BLaER1 (cell line): ENCODE results near the gene TGM2.

Experiments used
- H3K27ac ChIP-seq: shearing (Covaris generic); formaldehyde crosslinking; 2 replicates; pipeline ENCODE4 v1.8.1; 2022
- H3K27me3 ChIP-seq: shearing (Covaris generic); formaldehyde crosslinking; 2 replicates; pipeline ENCODE4 v1.8.1; 2022
- H3K36me3 ChIP-seq: shearing (Covaris generic); formaldehyde crosslinking; 2 replicates; pipeline ENCODE4 v1.8.1; 2022
- H3K4me1 ChIP-seq: shearing (Covaris generic); formaldehyde crosslinking; 2 replicates; pipeline ENCODE4 v1.8.1; 2022
- H3K4me2 ChIP-seq: shearing (Covaris generic); formaldehyde crosslinking; 2 replicates; pipeline ENCODE4 v1.8.1; 2022
- H3K4me3 ChIP-seq: shearing (Covaris generic); formaldehyde crosslinking; 2 replicates; pipeline ENCODE4 v1.8.1; 2022
- H3K9ac ChIP-seq: shearing (Covaris generic); formaldehyde crosslinking; 2 replicates; pipeline ENCODE4 v1.8.1; 2022
- H3K9me3 ChIP-seq: shearing (Covaris generic); formaldehyde crosslinking; 2 replicates; pipeline ENCODE4 v1.8.1; 2022
- H4K20me1 ChIP-seq: shearing (Covaris generic); formaldehyde crosslinking; 2 replicates; pipeline ENCODE4 v1.8.1; 2022
- Cebpa-rat ChIP-seq: shearing (Covaris generic); IDR thresholded peaks from 2 replicates; pipeline ENCODE4 v1.8.1; 2022

The TGM2 gene

DNA sequence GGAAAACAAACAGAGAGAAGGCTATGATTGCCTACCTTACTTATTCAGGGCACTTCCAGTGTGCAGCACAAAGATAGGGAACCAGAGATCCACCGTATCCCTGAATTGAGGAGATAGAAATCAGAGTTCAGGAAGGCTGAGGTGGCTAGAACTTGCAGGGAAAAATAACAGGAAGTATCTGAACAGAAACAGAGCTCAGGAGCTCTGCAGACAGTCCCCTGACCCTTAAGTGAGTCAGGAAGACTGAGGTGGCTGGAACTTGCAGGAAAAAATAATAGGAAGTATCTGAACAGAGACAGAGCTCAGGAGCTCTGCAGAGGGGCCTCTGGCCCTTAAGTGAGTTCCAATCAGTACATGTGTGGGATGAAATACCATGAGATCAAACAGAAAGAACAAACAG is 66.1 kb downstream of the TGM2 start:
- Histone ChIP-seq H4K20me1 (no peaks in the 10 kb centered on the region), H3K4me2 (no peak overlapping the region), H3K27me3 (no peaks in the 10 kb centered on the region), H3K9me3 (0 out of 2 replicates have a peak, but pooled peaks cover 4% of the 10 kb centered on the region), H3K9ac (no peak overlapping the region), H3K4me3 (no peak overlapping the region), H3K36me3 (no peaks in the 10 kb centered on the region), H3K4me1 (peaks cover 16% of the 10 kb centered on the region), H3K27ac (no peak overlapping the region)
- no peak for TF ChIP-seq Cebpa-rat

- Histone ChIP-seq H3K9ac (no peak overlapping the region), H3K27me3 (no peaks in the 10 kb centered on the region), H3K27ac (peak overlapping the region; percentile 20; the same call in 1 of the 2 replicates), H3K36me3 (peaks cover 31% of the 10 kb centered on the region), H3K4me3 (no peak overlapping the region), H4K20me1 (no peaks in the 10 kb centered on the region), H3K4me2 (no peak overlapping the region; the same call in 1 of the 2 replicates), H3K4me1 (peaks cover 21% of the 10 kb centered on the region), H3K9me3 (no peaks in the 10 kb centered on the region)
- no peak for TF ChIP-seq Cebpa-rat
Measured at GRCh38 chr20:38095017-38095686, 69.9 kb downstream of the TGM2 start.

DNA sequence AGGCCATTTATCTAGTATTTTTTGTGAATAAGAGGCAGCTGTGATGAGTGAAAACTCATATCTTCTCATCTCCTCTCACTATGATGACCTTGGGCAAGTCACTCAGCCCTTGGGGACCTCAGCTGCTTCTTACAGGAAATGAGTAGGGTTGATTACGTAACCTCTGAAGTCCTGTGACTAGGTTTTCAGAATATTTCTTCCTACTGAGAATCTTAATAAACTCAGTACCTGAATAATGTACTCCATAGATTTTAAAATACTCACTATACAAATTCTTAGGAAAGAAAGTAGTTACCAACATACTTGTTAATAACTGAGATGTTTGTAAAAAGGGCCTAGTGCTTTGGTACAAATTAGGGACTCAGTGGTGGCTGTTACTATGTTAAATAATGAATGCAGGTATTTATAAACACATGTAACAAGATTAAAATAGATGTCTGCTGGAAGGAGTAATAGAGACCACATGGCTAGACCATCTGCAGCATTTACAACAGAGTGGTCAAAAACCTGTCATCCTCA is 70.6 kb downstream of the TGM2 start:
- peaks cover 21% of the 10 kb centered on the region for H3K4me1 ChIP-seq
- no peaks in the 10 kb centered on the region for H3K27me3 ChIP-seq
- no peak overlapping the region for H3K9ac ChIP-seq
- H3K27ac ChIP-seq: 0 out of 2 replicates have a peak overlapping the region, but pooled peaks have one; percentile 20
- peaks cover 38% of the 10 kb centered on the region for H3K36me3 ChIP-seq
- TF ChIP-seq Cebpa-rat: peak; percentile 78; the same call in 1 of the 2 replicates
- no peaks in the 10 kb centered on the region for H4K20me1 ChIP-seq
- no peaks in the 10 kb centered on the region for H3K9me3 ChIP-seq
- H3K4me3 ChIP-seq: no peak overlapping the region
- peak overlapping the region; percentile 21 for H3K4me2 ChIP-seq

GRCh38 chr20:38093641-38094077 is 71.4 kb downstream of the TGM2 start:
- no peak overlapping the region for H3K4me3 ChIP-seq
- H3K4me1 ChIP-seq: peaks cover 21% of the 10 kb centered on the region
- H3K27ac ChIP-seq: no peak overlapping the region
- 0 out of 2 replicates have a peak, but pooled peaks cover 4% of the 10 kb centered on the region for H4K20me1 ChIP-seq
- H3K27me3 ChIP-seq: no peaks in the 10 kb centered on the region
- peak overlapping the region; percentile 21 for H3K4me2 ChIP-seq
- no peak for TF ChIP-seq Cebpa-rat
- H3K9ac ChIP-seq: no peak overlapping the region
- H3K9me3 ChIP-seq: no peaks in the 10 kb centered on the region
- peaks cover 46% of the 10 kb centered on the region for H3K36me3 ChIP-seq

DNA sequence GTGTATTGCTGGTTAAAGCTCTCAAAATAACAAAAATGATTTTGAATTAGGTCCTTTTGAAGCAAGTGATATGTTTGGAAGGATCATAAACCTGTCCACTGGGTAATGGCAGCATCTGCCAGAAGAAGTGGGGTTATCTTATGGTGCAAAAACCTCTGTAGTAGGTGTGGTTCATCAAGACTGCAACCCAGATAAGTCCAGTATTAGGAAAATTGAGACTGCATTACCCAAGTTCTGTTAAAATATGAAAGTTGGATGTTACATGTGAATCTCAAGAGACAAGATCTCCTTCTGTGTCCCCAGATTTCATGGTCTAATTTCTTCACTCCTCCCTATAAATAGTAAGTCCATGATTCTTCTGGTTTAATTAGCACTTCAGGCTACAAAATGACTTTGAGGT is 72.2 kb downstream of the TGM2 start:
- Histone ChIP-seq H3K4me2 (no peak overlapping the region), H3K4me3 (no peak overlapping the region), H3K9ac (no peak overlapping the region), H3K4me1 (peaks cover 21% of the 10 kb centered on the region), H3K27ac (no peak overlapping the region), H3K36me3 (peaks cover 53% of the 10 kb centered on the region), H4K20me1 (0 out of 2 replicates have a peak, but pooled peaks cover 5% of the 10 kb centered on the region), H3K9me3 (no peaks in the 10 kb centered on the region), H3K27me3 (no peaks in the 10 kb centered on the region)
- no peak for TF ChIP-seq Cebpa-rat

DNA sequence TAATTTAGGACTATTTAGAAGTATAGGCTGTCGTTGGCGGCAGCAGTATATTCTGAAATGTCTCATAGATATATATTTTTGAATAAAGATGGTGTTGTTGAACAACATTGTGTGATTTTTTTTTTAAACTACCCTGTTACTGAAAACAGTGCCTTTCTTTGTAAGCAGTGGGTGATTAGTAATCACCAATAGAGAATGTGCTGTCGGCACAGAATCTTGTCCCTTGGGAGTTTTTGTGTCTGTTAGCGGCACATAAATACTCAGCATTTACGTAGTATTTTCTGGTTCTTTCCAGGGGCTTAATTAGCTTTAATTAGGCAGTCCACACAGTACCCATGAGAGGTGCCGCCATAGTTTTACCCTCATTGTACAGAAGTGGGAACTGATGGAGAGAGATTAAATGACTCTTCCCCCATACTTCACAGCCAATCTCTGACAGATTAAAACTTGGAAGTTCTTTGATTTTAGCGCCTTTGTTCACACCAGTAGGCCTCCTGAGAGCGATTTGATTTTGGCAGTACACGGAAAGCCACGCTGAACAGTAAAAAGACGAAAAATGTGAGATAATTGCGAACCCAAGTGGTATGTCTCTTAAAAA is 72.7 kb downstream of the TGM2 start:
- Histone ChIP-seq H3K4me3 (no peak overlapping the region), H4K20me1 (0 out of 2 replicates have a peak, but pooled peaks cover 5% of the 10 kb centered on the region), H3K36me3 (peaks cover 59% of the 10 kb centered on the region), H3K4me2 (no peak overlapping the region), H3K27ac (no peak overlapping the region), H3K9me3 (no peaks in the 10 kb centered on the region), H3K27me3 (no peaks in the 10 kb centered on the region), H3K4me1 (peaks cover 21% of the 10 kb centered on the region), H3K9ac (no peak overlapping the region)
- TF ChIP-seq Cebpa-rat: no peak

DNA sequence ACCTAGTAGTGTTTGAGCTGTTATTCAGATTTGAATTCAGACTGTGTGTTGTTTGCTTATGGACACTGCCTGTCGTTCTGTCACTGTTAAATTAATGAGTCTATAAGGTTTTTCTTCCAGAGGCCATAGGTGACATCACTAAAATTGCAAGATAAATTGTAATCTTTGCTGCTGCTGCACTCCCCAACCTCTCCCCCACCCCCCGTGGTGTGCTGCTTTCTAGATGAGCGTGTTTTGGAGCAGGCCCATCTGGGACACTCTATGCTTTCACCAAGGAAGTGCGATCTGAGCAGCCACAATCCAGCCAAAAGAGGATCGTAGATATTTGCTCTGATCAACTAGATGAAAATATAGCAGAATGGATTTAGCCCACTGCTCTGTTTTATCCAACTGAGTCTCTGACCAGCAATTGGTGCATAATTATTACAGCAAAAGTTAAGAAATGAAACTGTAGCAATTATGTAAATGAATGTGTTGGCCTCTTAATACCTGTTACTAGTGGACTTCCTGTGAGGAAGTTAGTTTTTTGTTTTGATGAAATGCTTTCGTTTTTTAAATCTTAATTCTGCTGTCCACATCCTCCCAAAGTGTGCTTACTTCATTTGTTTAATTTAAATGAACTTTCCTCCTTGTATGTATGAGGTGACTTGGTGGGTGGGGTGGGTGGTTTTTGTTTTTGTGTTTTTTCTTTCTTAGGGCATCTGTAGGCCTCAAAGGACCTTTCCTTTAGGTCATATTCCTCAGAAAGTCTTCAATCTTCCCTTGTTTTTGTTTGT is 73.4 kb downstream of the TGM2 start:
- H3K27ac ChIP-seq: no peak overlapping the region
- H3K9ac ChIP-seq: no peak overlapping the region
- H3K4me3 ChIP-seq: no peak overlapping the region
- peaks cover 21% of the 10 kb centered on the region for H3K4me1 ChIP-seq
- no peak for TF ChIP-seq Cebpa-rat
- no peak overlapping the region for H3K4me2 ChIP-seq
- H3K9me3 ChIP-seq: no peaks in the 10 kb centered on the region
- H4K20me1 ChIP-seq: 0 out of 2 replicates have a peak, but pooled peaks cover 5% of the 10 kb centered on the region
- H3K36me3 ChIP-seq: peaks cover 66% of the 10 kb centered on the region
- H3K27me3 ChIP-seq: no peaks in the 10 kb centered on the region

DNA sequence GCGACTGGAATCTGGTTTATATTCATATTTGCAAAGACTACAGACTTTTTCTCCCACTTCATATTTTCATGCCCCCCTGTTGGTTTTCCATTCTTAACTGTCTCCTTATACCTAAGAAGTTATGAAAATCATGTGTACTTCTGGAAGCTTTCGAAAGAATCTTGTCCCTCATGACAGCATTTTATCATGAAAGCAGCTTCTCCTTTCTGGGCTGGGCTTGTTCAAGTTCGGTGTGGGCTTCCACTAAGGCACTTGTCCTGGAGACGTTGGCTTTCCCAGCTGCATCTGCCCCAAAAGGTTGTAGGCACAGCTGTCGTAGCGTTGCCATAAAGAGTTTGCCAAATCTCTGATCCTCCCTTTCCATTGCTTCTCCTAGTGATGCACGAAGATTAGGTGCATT is 75.0 kb downstream of the TGM2 start:
- H4K20me1 ChIP-seq: peaks cover 7% of the 10 kb centered on the region; the same call in 1 of the 2 replicates
- no peak for TF ChIP-seq Cebpa-rat
- H3K4me3 ChIP-seq: no peak overlapping the region
- H3K36me3 ChIP-seq: peaks cover 82% of the 10 kb centered on the region
- no peak overlapping the region for H3K27ac ChIP-seq
- H3K9me3 ChIP-seq: no peaks in the 10 kb centered on the region
- peaks cover 16% of the 10 kb centered on the region for H3K4me1 ChIP-seq
- no peak overlapping the region for H3K4me2 ChIP-seq
- H3K9ac ChIP-seq: no peak overlapping the region
- no peaks in the 10 kb centered on the region for H3K27me3 ChIP-seq

DNA sequence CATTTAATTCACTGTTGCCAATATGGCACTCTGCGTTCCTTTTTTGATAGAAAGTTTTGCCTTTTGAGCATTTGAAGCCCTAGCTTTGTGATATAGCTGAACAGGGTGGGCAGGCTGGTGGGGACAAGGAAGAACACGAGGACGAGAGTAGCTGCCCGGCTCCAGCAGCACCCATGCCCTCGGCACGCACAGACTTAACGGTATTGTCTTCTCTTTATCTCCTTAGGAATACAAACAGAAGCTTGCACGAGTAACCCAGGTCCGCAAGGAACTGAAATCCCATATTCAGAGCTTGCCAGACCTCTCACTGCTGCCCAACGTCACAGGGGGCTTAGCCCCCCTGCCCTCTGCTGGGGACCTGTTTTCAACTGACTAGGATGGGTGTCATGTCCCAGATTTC is 75.6 kb downstream of the TGM2 start:
- peaks cover 87% of the 10 kb centered on the region for H3K36me3 ChIP-seq

More for the DNA sequence above, 75.6 kb downstream of the TGM2 start:
- H3K27ac ChIP-seq: no peak overlapping the region
- peaks cover 12% of the 10 kb centered on the region; the same call in 1 of the 2 replicates for H4K20me1 ChIP-seq
- no peaks in the 10 kb centered on the region for H3K27me3 ChIP-seq
- H3K4me3 ChIP-seq: no peak overlapping the region
- H3K9me3 ChIP-seq: no peaks in the 10 kb centered on the region
- peaks cover 11% of the 10 kb centered on the region for H3K4me1 ChIP-seq
- no peak for TF ChIP-seq Cebpa-rat
- no peak overlapping the region for H3K9ac ChIP-seq
- no peak overlapping the region for H3K4me2 ChIP-seq
